GM06990 (cell line): ENCODE data around the gene HMCN2.

ENCODE experiments used
- DNase-seq: peaks from one replicate; pipeline ENCODE4 v3.0.0-alpha.2; 2011; ENCODE audit not compliant: insufficient read length; ENCODE audit errors: extremely low read depth
- H3K27me3 ChIP-seq: replicated peaks from 2 replicates; pipeline ENCODE4 v1.6.0; 2011; ENCODE audit warnings: low read length; ENCODE audit not compliant: control insufficient read depth, insufficient read depth
- H3K36me3 ChIP-seq: 2 replicates; pipeline ENCODE4 v1.5.1; 2011; ENCODE audit warnings: low read length; ENCODE audit not compliant: control insufficient read depth, insufficient read depth
- H3K4me3 ChIP-seq: replicated peaks from 2 replicates; pipeline ENCODE4 v1.5.1; 2011; ENCODE audit warnings: low read depth, mild to moderate bottlenecking, control low read depth, low read length
- TF ChIP-seq, protein P1 (sequence below): IDR thresholded peaks from 2 replicates; pipeline ENCODE4 v1.5.1; 2011; ENCODE audit warnings: low read length, control low read depth, mild to moderate bottlenecking, inconsistent platforms; ENCODE audit not compliant: insufficient read depth, poor library complexity, severe bottlenecking

Gene HMCN2

DNA sequence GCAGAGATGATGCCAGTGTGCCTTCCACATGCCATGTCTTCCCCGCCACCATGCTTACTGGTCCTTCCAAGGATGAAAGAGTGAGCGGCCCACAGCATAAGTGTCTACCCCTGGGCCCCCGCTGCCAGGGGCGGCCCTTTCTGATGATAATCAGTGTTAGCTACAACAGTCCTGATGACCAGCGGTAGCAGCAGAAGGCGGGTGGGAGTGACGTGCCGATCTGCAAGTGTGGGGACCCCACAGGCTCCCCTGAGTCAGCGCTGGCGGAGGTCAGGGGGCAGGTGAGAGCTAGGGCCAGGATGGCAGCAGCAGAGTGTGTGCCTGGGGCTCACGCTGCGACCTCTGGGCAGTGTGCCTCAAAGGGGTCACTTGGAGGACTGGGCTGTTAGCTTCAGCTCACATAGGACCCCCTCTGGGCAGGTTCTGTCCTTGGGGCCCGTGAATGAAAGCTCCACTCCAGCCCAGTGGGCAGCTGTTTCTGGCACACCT, 80.4 kb downstream of the HMCN2 start:
- TF ChIP-seq, protein P1, sequence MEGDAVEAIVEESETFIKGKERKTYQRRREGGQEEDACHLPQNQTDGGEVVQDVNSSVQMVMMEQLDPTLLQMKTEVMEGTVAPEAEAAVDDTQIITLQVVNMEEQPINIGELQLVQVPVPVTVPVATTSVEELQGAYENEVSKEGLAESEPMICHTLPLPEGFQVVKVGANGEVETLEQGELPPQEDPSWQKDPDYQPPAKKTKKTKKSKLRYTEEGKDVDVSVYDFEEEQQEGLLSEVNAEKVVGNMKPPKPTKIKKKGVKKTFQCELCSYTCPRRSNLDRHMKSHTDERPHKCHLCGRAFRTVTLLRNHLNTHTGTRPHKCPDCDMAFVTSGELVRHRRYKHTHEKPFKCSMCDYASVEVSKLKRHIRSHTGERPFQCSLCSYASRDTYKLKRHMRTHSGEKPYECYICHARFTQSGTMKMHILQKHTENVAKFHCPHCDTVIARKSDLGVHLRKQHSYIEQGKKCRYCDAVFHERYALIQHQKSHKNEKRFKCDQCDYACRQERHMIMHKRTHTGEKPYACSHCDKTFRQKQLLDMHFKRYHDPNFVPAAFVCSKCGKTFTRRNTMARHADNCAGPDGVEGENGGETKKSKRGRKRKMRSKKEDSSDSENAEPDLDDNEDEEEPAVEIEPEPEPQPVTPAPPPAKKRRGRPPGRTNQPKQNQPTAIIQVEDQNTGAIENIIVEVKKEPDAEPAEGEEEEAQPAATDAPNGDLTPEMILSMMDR, result no peak

DNA sequence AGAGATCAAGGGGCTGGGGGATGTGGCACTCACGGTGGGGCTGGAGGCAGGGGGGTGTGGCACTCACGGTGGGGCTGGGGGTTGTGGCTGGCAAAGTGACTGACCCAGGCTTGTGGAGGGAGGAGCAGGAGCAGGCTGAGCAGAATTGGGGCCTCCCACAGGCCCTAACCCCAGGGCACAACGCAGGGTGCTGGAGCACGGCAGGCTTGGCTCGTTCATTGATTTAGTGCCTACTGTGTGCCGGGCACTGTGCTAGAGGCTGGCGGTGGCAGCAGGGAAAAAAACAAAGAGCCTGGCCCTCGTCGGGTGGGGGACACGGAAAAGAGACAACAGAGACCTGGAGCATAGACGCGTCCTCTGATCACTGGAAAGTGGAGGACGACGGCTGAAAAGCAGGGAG, 80.9 kb downstream of the HMCN2 start:
- Histone ChIP-seq H3K4me3 (no peak overlapping the region), H3K27me3 (no peaks in the 10 kb centered on the region), H3K36me3 (no peaks in the 10 kb centered on the region)
- TF ChIP-seq, protein P1, result no peak
- DNase-seq, result no peak

More for the DNA sequence above, 80.4 kb downstream of the HMCN2 start:
- no peak for DNase-seq
- no peaks in the 10 kb centered on the region for H3K36me3 ChIP-seq
- H3K4me3 ChIP-seq, result no peak overlapping the region
- no peaks in the 10 kb centered on the region for H3K27me3 ChIP-seq

DNA sequence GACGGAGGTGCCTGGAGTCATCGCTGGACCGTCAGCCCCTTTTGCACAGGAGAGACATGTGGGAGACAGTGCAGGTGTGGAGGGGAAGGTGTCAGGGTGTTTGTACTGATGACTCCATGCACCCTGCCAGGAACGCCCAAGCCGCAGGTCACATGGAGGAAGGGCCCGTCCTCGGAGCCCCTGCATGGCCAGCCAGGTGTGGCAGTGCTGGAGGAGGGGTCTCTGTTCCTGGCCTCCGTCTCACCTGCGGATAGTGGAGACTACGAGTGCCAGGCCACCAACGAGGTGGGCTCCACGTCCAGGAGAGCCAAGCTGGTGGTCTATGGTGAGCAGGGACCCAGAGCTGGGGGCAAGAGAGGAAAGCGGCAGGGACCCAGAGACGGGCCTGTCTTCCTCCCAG, 81.5 kb downstream of the HMCN2 start:
- Histone ChIP-seq H3K4me3 (no peak overlapping the region), H3K36me3 (no peaks in the 10 kb centered on the region), H3K27me3 (no peaks in the 10 kb centered on the region)
- DNase-seq, result no peak
- TF ChIP-seq, protein P1, result no peak

DNA sequence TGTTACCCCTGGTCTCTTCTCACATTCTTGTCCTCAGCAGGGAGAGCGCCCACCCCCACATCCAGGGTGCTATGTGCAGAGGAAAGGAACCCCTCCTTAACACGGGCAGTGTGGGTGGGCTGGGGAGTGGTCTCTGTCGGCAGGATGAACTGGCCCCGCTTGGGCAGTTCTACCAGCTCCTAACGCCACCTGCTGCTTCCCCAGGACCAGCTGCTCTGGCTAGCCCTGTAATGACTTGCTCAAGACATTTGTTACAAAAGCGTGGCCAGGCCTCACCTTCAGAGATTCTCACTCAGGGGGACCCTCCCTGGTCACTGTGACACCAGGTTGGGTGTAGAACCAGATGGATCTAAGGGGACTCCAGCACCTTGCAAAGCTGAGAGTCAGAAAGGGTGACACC, 82.4 kb downstream of the HMCN2 start:
- TF ChIP-seq, protein P1, result no peak
- no peak for DNase-seq
- no peaks in the 10 kb centered on the region for H3K27me3 ChIP-seq

DNA sequence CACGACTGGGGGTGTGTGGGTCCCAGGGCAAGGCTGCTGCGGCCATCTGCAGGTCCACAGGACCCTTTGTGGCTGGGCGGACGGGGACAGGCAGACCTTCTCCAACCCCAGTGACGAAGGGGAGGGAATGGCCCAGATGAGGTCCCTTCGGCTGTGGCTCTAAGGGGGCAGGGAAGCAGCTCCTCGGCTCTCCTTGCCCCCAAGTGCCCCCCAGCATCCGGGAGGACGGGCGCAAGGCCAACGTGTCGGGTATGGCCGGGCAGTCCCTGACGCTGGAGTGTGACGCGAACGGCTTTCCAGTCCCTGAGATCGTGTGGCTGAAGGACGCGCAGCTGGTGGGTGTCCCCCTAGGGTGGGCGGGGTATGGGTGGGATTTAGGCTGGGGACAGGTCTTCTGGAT, 82.8 kb downstream of the HMCN2 start:
- TF ChIP-seq, protein P1, result no peak
- DNase-seq, result no peak
- no peaks in the 10 kb centered on the region for H3K36me3 ChIP-seq
- no peaks in the 10 kb centered on the region for H3K27me3 ChIP-seq
- no peak overlapping the region for H3K4me3 ChIP-seq

More for the DNA sequence above, 82.4 kb downstream of the HMCN2 start:
- Histone ChIP-seq H3K36me3 (no peaks in the 10 kb centered on the region), H3K4me3 (no peak overlapping the region)

DNA sequence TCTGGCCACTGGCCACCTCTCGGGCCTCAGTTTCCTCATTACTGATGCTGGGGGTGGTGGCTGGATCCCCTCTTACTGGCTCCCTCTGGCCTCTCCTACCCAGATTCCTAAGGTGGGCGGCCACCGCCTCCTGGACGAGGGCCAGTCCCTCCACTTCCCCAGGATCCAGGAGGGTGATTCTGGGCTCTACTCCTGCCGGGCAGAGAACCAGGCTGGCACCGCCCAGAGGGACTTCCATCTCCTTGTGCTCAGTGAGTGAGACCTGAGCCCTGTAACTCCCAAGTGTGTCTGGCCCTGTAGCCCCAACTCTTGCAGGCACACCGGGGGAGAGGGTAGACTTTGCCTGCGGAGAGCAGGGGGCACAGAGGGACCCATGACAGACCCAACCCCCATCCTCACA, 83.3 kb downstream of the HMCN2 start:
- no peak for DNase-seq
- TF ChIP-seq, protein P1, result no peak
- Histone ChIP-seq H3K36me3 (no peaks in the 10 kb centered on the region), H3K4me3 (no peak overlapping the region), H3K27me3 (no peaks in the 10 kb centered on the region)
